Measurements from ENCODE around the gene TMEM63B.
"Not testable (repeated sequence)": the region's sequence is repeated elsewhere in the genome, so short reads cannot be mapped to it uniquely, and the experiment has no call there.

The TMEM63B gene

DNA sequence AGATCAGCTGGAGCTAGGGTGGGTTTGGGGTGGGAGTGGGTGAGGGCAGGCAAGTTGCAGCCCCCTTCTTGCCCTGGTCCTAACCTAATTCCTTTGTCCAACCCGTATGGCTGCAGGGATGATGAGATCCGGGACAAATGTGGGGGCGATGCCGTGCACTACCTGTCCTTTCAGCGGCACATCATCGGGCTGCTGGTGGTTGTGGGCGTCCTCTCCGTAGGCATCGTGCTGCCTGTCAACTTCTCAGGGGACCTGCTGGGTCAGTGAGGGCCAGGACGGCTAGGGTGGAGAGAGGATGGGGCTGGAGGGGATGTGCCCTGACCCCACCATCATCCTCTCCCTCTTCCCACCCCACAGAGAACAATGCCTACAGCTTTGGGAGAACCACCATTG, 12.0 kb downstream of the TMEM63B start:
- TF ChIP-seq, protein P1, sequence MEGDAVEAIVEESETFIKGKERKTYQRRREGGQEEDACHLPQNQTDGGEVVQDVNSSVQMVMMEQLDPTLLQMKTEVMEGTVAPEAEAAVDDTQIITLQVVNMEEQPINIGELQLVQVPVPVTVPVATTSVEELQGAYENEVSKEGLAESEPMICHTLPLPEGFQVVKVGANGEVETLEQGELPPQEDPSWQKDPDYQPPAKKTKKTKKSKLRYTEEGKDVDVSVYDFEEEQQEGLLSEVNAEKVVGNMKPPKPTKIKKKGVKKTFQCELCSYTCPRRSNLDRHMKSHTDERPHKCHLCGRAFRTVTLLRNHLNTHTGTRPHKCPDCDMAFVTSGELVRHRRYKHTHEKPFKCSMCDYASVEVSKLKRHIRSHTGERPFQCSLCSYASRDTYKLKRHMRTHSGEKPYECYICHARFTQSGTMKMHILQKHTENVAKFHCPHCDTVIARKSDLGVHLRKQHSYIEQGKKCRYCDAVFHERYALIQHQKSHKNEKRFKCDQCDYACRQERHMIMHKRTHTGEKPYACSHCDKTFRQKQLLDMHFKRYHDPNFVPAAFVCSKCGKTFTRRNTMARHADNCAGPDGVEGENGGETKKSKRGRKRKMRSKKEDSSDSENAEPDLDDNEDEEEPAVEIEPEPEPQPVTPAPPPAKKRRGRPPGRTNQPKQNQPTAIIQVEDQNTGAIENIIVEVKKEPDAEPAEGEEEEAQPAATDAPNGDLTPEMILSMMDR (IDR thresholded peaks at IDR 0.05; ENCODE audit: low read depth, low read length): no peak
- Histone ChIP-seq H3K27ac (no peak overlapping the region), H3K36me3 (peaks cover 56% of the 10 kb centered on the region), H3K9me3 (ENCODE audit: severe bottlenecking) (no peaks in the 10 kb centered on the region), H3K4me3 (ENCODE audit: low read depth, low read length) (no peak overlapping the region), H3K27me3 (ENCODE audit: insufficient read depth, low read depth, severe bottlenecking) (no peaks in the 10 kb centered on the region)
- no peak for DNase-seq

DNA sequence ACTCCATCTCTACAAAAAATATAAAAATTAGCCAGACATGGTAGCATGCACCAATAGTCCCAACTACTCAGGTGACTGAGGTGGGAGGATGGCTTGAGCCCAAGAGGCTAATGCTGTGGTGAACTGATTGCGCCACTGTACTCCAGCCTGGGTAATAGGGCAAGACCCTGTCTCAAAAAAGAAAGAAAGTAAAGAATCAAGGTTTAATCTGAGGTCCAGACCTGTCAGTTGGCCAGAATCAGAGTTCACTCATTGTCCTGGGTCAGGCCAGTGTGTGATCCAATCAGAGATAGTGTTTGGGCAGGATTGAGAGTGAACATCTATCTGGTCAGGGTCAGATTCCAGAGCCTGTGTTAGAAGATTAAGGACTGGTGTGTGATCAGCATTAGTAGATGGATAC, 15.5 kb downstream of the TMEM63B start:
- TF ChIP-seq, protein P1 (IDR thresholded peaks at IDR 0.05; ENCODE audit: low read depth, low read length): no peak
- peaks cover 58% of the 10 kb centered on the region for H3K36me3 ChIP-seq

DNA sequence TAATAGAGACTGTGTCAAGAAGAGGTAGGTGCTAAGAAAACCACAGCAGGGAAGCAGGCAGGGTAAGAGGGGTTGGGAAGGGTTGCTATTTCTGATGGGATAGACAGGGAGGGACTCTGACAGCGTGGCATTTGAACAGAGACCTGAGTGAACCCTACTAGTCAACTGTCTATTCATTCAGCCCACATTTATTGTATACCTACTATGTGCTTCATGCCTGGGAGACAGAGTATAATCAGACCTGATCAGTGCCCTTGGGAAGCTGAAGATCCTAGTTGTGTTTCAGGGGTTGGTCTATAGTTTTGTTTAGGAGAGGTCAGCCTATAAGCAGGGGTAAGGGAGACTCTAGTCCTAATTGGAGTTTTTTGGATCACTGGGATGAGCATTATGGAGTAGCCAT, 16.4 kb downstream of the TMEM63B start:
- H3K36me3 ChIP-seq: peaks cover 67% of the 10 kb centered on the region
- TF ChIP-seq, protein P1 (IDR thresholded peaks at IDR 0.05; ENCODE audit: low read depth, low read length): no peak

More for the DNA sequence above, 15.5 kb downstream of the TMEM63B start:
- Histone ChIP-seq H3K9me3 (ENCODE audit: severe bottlenecking) (no peaks in the 10 kb centered on the region), H3K27me3 (ENCODE audit: insufficient read depth, low read depth, severe bottlenecking) (no peaks in the 10 kb centered on the region), H3K4me3 (ENCODE audit: low read depth, low read length) (no peak overlapping the region), H3K27ac (peak overlapping the region; percentile 12; the same call in 1 of the 2 replicates)
- no peak for DNase-seq

DNA sequence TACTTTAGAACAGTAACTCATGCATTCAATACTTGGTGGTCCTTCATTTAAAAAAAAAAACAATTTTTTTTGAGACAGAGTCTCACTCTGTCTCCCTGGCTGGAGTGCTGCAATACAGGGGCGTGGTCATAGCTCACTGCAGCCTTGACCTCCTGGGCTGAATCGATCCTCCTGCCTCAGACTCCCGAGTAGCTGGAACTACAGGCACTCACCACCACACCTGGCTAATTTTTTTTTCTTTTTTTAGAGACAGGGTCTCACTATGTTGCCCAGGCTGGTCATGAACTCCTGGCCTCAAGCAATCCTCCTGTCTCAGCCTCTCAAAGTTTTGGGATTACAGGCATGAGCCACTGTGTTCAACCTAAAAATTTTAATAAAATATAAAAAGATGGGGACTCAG, 17.2 kb downstream of the TMEM63B start:
- H3K27me3 ChIP-seq (ENCODE audit: insufficient read depth, low read depth, severe bottlenecking); H3K4me3 ChIP-seq (ENCODE audit: low read depth, low read length); H3K9me3 ChIP-seq (ENCODE audit: severe bottlenecking); H3K27ac ChIP-seq; DNase-seq: not testable (repeated sequence)
- H3K36me3 ChIP-seq: peaks cover 72% of the 10 kb centered on the region

More for the DNA sequence above, 16.4 kb downstream of the TMEM63B start:
- DNase-seq: peak; percentile 8
- H3K9me3 ChIP-seq (ENCODE audit: severe bottlenecking): no peaks in the 10 kb centered on the region
- H3K27ac ChIP-seq: no peak overlapping the region
- no peak overlapping the region for H3K4me3 ChIP-seq (ENCODE audit: low read depth, low read length)
- no peaks in the 10 kb centered on the region for H3K27me3 ChIP-seq (ENCODE audit: insufficient read depth, low read depth, severe bottlenecking)

DNA sequence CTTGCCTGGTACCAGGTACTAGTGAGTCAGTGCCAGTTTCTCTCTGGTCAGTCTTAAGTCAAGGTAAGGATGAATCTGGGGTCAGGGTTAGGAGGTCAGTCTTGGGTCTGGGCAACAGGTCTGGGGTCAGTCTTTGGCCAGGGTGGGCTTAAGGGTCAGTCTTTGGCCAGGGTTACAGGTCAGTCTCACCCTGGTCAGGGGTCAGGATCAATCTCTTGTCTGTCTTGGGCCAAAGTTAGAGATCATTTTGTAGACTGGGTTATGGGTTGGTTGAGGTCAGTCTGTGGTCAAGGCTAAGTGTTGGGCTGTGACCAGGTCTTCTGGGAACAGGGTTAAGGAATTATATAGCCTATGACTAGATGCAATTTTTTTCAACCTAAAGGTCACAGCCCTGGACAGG, 18.5 kb downstream of the TMEM63B start:
- DNase-seq: no peak
- Histone ChIP-seq H3K4me3 (ENCODE audit: low read depth, low read length) (no peak overlapping the region), H3K9me3 (ENCODE audit: severe bottlenecking) (no peaks in the 10 kb centered on the region), H3K27ac (no peak overlapping the region), H3K36me3 (peaks cover 66% of the 10 kb centered on the region), H3K27me3 (ENCODE audit: insufficient read depth, low read depth, severe bottlenecking) (no peaks in the 10 kb centered on the region)
- TF ChIP-seq, protein P1 (IDR thresholded peaks at IDR 0.05; ENCODE audit: low read depth, low read length): no peak

DNA sequence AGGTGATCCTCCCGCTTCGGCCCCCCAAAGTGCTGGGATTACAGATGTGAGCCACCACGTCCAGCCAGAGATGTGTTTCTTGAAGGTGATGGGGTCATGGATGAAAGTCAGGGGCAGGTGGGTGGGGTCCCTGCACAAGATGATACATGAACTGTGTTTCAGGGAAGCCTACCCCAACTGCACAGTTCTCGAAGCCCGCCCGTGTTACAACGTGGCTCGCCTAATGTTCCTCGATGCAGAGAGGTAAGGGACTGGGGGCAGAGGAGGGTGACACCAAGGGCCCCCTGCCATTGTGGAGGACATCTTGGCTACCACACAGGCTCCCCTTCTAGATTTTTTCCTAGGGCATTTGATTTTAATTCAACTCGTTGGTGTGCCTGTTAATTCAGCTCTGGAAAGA, 19.3 kb downstream of the TMEM63B start:
- TF ChIP-seq, protein P1 (IDR thresholded peaks at IDR 0.05; ENCODE audit: low read depth, low read length): no peak
- no peaks in the 10 kb centered on the region for H3K27me3 ChIP-seq (ENCODE audit: insufficient read depth, low read depth, severe bottlenecking)
- H3K9me3 ChIP-seq (ENCODE audit: severe bottlenecking): no peaks in the 10 kb centered on the region
- H3K36me3 ChIP-seq: peaks cover 61% of the 10 kb centered on the region
- no peak overlapping the region for H3K4me3 ChIP-seq (ENCODE audit: low read depth, low read length)
- no peak for DNase-seq
- H3K27ac ChIP-seq: no peak overlapping the region
